ENCODE measurements around the gene WDR33.
"Not testable (repeated sequence)": the region's sequence is repeated elsewhere in the genome, so short reads cannot be mapped to it uniquely, and the experiment has no call there.

The WDR33 gene

DNA sequence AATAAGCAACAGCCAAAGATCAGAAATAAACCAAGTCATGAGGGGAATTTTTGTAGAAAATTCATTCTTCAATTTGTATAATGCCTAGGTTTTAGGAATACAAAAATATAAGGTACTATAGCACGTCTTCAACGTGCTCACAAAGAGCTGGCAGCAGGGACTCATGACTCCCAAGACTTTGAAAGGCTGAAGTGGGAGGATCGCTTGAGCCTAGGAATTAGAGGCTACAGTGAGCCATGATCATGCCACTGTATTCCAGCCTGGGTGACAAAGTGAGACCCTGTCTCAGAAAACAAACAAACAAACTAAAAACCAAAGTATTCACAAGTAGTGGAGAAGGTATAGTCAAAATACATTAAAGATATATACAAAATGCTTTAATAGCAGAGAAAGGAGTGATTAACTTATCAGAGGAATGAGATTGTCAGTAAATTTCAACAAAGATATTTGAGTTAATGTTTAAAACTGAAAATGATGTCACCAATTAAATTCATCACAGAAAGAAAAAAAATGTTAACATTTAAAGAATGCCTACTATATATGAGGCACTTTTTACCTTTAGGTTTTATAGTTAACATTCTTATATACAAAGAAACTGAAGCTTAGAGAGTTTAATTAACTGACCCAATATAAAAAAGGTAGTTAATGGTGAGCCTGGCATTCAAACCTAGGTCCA, 3.2 kb downstream of the WDR33 start:
- no peak for DNase-seq

- DNase-seq = not testable (repeated sequence)
Measured at GRCh38 chr2:127806860-127807259, 4.1 kb downstream of the WDR33 start.

DNA sequence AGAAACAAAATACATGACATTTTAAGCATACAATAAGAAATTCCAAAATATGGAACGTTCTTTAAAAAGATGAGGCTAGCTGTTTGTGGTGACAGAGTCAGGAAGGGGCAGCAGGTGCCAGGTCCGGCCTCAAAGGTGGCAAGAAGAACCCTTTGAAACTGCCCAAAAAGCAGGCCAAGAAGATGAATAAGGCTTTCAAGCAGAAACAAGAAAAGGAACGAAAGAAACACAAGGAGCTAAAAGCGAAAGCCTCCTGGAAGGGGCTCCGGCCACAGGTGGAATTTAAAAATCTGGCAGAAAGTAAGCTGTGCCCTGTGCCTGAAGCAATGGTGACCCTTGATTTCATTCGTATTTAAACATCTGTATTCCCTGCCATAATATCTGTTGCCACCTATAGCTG, 5.5 kb downstream of the WDR33 start:
- DNase-seq = no peak

- no peak for DNase-seq
Measured at GRCh38 chr2:127799926-127800325, 11.0 kb downstream of the WDR33 start.

DNA sequence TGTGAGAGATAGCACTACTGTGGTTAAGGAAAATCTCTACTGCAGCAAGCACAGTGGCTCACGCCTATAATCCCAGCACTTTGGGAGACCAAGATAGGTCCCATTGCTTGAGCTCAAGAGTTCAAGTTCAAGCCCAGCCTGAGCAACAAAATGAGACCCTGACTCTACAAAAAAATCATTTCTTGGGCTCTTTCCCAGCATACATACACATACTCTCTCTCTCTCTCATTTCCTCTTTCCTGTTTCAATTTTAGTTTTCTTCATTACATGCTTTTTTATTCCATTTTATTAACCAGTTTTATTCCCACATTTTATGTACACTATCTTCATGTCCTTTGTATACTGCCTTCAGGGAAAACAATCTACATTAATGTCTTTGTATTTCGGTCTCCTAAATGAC, 14.6 kb downstream of the WDR33 start:
- no peak for DNase-seq

DNA sequence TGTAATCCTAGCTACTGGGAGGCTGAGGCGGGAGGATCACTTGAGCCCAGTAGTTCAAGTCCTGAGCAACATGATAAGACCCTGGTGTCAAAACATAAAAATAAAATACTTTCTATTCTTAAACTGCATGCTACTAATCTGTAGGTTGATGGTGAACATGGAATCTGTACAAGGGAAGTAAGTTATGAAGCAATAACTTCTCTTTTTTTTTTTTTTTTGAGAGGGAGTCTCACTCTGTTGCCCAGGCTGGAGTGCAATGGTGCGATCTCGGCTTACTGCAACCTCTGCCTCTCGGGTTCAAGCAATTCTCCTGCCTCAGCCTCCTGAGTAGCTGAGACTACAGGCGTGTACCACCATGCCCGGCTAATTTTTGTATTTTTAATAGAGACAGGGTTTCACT, 16.1 kb downstream of the WDR33 start:
- not testable (repeated sequence) for DNase-seq

- no peak for DNase-seq
Measured at GRCh38 chr2:127792805-127793204, 18.2 kb downstream of the WDR33 start.

DNA sequence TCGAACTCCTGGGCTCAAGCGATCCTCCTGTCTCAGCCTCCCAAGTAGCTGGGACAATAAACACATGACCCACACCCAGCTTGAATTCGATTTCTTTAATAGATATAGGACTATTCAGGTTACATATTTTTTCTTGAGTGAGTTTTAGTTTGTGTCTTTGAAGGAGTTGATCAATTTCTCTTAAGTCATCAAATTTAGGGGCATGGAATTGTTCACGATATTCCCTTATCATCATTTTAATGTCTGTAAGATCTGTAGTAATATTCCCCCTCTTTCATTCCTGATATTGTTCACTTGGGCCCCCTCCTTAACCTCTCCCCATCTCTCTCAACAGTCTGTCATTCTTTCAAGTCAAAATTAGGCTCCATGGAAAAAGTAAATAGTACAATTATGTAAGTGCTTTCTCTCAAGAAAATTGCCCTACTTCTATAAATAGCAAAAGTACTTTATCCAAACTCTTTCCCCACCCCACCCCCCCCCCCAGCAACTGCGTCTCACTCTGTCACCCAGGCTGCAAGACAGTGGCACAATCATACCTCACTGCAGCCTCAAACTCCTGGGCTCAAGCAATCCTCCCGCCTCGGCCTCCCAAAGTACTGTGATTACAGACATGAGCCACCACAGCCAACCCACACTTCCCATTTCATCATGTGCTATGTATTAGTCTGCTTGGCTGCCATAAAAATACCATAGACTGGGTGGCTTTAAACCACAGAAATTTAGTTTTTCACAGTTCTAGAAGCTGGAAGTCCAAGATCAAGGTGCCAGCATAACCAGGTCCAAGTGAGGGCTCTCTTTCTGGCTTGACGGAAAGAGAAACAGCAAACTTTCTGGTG, 20.1 kb downstream of the WDR33 start:
- no peak for DNase-seq

GRCh38 chr2:127786048-127786809, 24.7 kb downstream of the WDR33 start:
- DNase-seq = no peak

DNA sequence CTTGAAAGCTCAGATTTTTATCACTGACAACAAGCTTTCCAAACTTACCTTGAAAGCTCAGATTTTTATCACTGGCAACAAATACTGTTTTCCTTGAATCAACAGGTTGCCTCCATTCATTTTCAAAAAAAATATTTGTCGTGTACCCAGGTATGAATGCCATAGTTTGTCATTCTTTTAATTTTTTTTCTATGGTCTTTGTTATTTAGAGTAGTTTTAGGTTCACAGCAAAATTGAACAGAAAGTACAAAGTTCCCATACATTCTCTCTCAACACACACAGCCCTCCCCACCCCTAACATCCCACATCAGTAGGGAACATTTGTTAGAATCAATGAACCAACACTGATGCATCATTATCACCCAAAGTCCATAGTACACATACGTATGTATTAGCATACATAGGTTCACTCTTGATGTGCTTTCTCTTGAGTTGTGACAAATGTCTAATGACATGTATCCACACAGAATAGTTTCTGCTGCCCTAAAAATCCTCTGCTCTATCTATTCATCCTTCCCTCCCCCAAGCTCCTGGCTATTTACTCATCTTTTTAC, 25.9 kb downstream of the WDR33 start:
- no peak for DNase-seq

GRCh38 chr2:127783101-127783500, 27.9 kb downstream of the WDR33 start:
- no peak for DNase-seq

- DNase-seq = no peak
Measured at GRCh38 chr2:127778850-127779249, 32.1 kb downstream of the WDR33 start.

- DNase-seq = no peak
Measured at GRCh38 chr2:127778447-127778846, 32.5 kb downstream of the WDR33 start.

- no peak for DNase-seq
Measured at GRCh38 chr2:127776122-127776780, 34.7 kb downstream of the WDR33 start.

- DNase-seq = no peak
Measured at GRCh38 chr2:127771756-127772155, 39.2 kb downstream of the WDR33 start.

DNA sequence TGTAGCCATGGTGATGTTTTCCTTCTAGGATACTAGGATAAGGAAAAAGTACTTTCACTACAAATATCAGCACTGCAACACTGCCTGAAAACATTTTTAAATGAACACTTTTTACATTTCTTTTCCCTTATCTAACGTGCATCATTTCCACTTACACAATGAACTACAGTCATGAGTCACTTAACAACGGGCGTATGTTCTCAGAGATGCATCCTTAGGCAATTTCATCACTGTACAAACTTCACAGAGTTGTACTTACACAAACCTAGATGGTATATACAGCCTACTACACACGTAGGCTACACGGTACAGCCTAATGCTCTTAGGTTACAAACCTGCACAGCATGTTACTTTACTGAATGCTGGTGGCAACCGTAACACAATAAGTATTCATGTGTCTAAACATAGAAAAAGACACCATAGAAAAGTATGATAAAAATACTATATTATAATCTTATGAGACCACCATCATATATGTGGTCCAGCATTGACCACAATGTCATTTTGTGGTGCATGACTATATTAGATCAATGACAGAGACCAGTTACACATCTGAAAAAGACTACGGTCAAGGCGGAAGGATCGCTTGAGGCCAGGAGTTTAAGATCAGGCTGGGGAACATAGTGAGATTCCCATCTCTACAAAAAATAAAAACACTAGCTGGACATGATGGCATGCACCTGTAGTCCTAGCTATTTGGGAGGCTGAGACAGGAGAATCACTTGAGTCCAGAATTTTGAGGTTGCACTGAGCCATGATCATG, 39.8 kb downstream of the WDR33 start:
- no peak for DNase-seq

GRCh38 chr2:127770534-127770933, 40.4 kb downstream of the WDR33 start:
- not testable (repeated sequence) for DNase-seq

DNA sequence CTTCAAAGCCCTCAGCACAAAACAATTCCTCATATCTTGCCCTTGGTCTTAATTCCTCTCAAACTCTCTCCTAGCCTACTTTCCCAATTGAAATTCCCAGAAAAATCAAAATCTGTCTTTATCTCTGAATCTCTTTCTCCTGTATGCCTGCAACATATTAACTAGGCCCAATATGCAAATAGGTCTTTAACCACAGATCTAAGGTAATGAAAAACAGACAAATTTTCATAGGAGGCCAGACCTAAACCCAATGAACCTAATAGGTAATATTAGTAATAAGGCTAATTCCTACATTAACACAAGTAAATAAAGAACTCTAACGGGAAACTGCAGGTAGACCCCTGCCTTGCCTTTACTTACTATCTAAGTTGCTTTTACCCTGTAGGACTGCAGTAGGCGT, 41.4 kb downstream of the WDR33 start:
- no peak for DNase-seq

DNA sequence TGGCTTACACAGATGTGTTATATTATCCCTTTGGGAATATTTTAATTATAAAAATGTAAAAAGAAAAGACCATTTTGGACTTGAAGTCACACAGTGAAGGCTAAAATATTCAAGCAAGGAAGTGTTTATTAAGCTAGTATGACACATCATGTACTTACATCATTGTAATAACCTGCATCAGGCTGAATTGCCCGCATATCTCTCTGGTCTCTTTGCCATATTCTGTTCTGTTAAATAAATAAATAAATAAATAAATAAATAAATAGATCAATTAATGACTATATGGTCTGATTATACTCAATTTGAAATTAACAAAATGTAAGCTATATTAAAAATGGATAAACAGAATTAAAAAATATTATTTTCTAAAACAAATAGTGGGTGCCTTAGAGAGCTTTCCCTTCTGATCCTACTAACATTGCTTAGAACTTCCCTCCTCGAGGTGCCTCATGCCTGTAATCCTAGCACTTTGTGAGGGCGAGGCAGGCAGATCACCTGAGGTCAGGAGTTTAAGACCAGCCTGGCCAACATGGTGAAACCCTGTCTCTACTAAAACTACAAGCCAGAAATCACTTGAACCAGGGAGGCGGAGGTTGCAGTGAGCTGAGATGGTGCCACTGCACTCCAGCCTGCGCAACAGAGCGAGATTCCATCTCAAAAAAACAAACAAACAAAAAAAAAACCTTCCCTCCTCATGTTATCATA, 42.0 kb downstream of the WDR33 start:
- DNase-seq = no peak

DNA sequence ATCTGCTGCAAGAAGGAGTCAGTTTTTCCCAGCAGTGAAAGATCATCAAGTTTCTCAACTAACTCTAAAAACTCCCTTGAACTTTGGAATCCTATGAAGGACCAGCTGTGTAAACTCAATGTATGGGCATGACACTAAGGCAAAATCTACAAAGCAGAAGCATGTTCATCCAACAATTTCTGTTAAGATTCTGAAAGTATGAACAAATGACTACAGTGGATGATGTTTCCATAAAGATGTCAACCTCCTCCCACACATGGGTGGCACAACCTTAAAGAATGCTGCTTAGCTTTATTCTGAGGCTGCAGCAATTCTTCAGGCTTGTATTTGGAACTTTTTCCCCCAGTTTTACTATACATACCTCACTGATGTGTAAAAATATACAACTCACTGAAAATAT, 47.2 kb downstream of the WDR33 start:
- no peak for DNase-seq

GRCh38 chr2:127762846-127763245, 48.1 kb downstream of the WDR33 start:
- no peak for DNase-seq
